ENCODE data around the gene MYO1H. TPM values are rescaled to one million over a fixed set of nuclear protein-coding genes. Genes with fewer than 3 reads are reported as not detected.

Gene MYO1H
- total RNA-seq, 2 experiments from 2014 or later: 0.28 to 0.59 TPM

- Histone ChIP-seq H3K79me2 (ENCODE audit: insufficient read depth, low read depth, low read length) (no peaks in the 10 kb centered on the region), H3K27ac (ENCODE audit: low read depth, low read length, poor library complexity, severe bottlenecking) (no peak overlapping the region), H3K36me3 (ENCODE audit: insufficient read depth, low read length) (peaks cover 62% of the 10 kb centered on the region; the same call in 1 of the 2 replicates), H3K9me2 (ENCODE audit: insufficient read depth, low read length) (no peaks in the 10 kb centered on the region), H2AFZ (ENCODE audit: low read length) (no peak overlapping the region), H3K4me1 (ENCODE audit: insufficient read depth, low read length, poor library complexity, severe bottlenecking) (no peaks in the 10 kb centered on the region), H4K20me1 (ENCODE audit: insufficient read depth, low read length) (no peaks in the 10 kb centered on the region), H3K4me2 (ENCODE audit: low read length) (no peak overlapping the region), H3K9me3 (ENCODE audit: low read length) (no peaks in the 10 kb centered on the region), H3K4me3 (ENCODE audit: low read depth, low read length, poor library complexity, severe bottlenecking) (no peak overlapping the region)
- ChIA-PET CTCF (ENCODE audit: unreplicated experiment) (no interaction called here), POLR2A (interaction anchor here (0.7 kb wide), 1 partner anchor 351 kb away, joined by 3 read pairs; no protein-coding TSS in a partner anchor)
- BruUV-seq (replicated peaks): no TSS peak
- DNase-seq (ENCODE audit: low spot score): no peak
- TF ChIP-seq CTCF (conservative IDR thresholded peaks at IDR 0.05; ENCODE audit: low read length) (no peak), EZH2phosphoT487 (IDR thresholded peaks at IDR 0.05; ENCODE audit: borderline replicate concordance, low read depth, low read length) (no peak)
- intact Hi-C loops (cut with micrococcal nuclease; ENCODE audit: unreplicated experiment): no loop called here
These were observed 146.2 kb downstream of the MYO1H start for GRCh38 chr12:109493938-109494337.

- no peaks in the 10 kb centered on the region for H3K9me3 ChIP-seq (ENCODE audit: low read length)
- no peak overlapping the region for H3K4me3 ChIP-seq (ENCODE audit: low read depth, low read length, poor library complexity, severe bottlenecking)
- no peak for DNase-seq (ENCODE audit: low spot score)
- H3K4me1 ChIP-seq (ENCODE audit: insufficient read depth, low read length, poor library complexity, severe bottlenecking): no peaks in the 10 kb centered on the region
- H3K36me3 ChIP-seq (ENCODE audit: insufficient read depth, low read length): peaks cover 62% of the 10 kb centered on the region; the same call in 1 of the 2 replicates
- intact Hi-C loops (cut with micrococcal nuclease; ENCODE audit: unreplicated experiment): no loop called here
- no TSS peak for BruUV-seq (replicated peaks)
- H3K4me2 ChIP-seq (ENCODE audit: low read length): no peak overlapping the region
- no peak overlapping the region for H3K27ac ChIP-seq (ENCODE audit: low read depth, low read length, poor library complexity, severe bottlenecking)
- H3K79me2 ChIP-seq (ENCODE audit: insufficient read depth, low read depth, low read length): no peaks in the 10 kb centered on the region
- TF ChIP-seq CTCF (conservative IDR thresholded peaks at IDR 0.05; ENCODE audit: low read length) (no peak), EZH2phosphoT487 (IDR thresholded peaks at IDR 0.05; ENCODE audit: borderline replicate concordance, low read depth, low read length) (no peak)
- POLR2A ChIA-PET: interaction anchor here (0.7 kb wide), 1 partner anchor 351 kb away, joined by 3 read pairs; no protein-coding TSS in a partner anchor
- H4K20me1 ChIP-seq (ENCODE audit: insufficient read depth, low read length): no peaks in the 10 kb centered on the region
- no peak overlapping the region for H2AFZ ChIP-seq (ENCODE audit: low read length)
- H3K9me2 ChIP-seq (ENCODE audit: insufficient read depth, low read length): no peaks in the 10 kb centered on the region
- CTCF ChIA-PET (ENCODE audit: unreplicated experiment): no interaction called here
These were observed 146.7 kb downstream of the MYO1H start for GRCh38 chr12:109494348-109494881.

GRCh38 chr12:109495012-109495411 lies 147.3 kb downstream of the MYO1H start:
- Histone ChIP-seq H3K79me2 (ENCODE audit: insufficient read depth, low read depth, low read length) (no peaks in the 10 kb centered on the region), H2AFZ (ENCODE audit: low read length) (no peak overlapping the region), H3K4me1 (ENCODE audit: insufficient read depth, low read length, poor library complexity, severe bottlenecking) (no peaks in the 10 kb centered on the region), H3K4me3 (ENCODE audit: low read depth, low read length, poor library complexity, severe bottlenecking) (no peak overlapping the region), H3K9me2 (ENCODE audit: insufficient read depth, low read length) (no peaks in the 10 kb centered on the region), H3K36me3 (ENCODE audit: insufficient read depth, low read length) (peaks cover 58% of the 10 kb centered on the region; the same call in 1 of the 2 replicates), H3K27ac (ENCODE audit: low read depth, low read length, poor library complexity, severe bottlenecking) (no peak overlapping the region), H3K9me3 (ENCODE audit: low read length) (no peaks in the 10 kb centered on the region), H4K20me1 (ENCODE audit: insufficient read depth, low read length) (no peaks in the 10 kb centered on the region), H3K4me2 (ENCODE audit: low read length) (no peak overlapping the region)
- ChIA-PET POLR2A (no interaction called here), CTCF (ENCODE audit: unreplicated experiment) (no interaction called here)
- intact Hi-C loops (cut with micrococcal nuclease; ENCODE audit: unreplicated experiment): no loop called here
- BruUV-seq (replicated peaks): no TSS peak
- no peak for DNase-seq (ENCODE audit: low spot score)
- TF ChIP-seq CTCF (conservative IDR thresholded peaks at IDR 0.05; ENCODE audit: low read length) (no peak), EZH2phosphoT487 (IDR thresholded peaks at IDR 0.05; ENCODE audit: borderline replicate concordance, low read depth, low read length) (no peak)

All from OCI-LY7 (cell line).